8988T (cell line): ENCODE measurements around the gene RECQL5.

ENCODE experiments used
- DNase-seq: peaks from one replicate; pipeline ENCODE4 v3.0.0; 2011

RECQL5 gene

GRCh38 chr17:75685499-75685898, 18.5 kb upstream of the RECQL5 start:
- no peak for DNase-seq

DNA sequence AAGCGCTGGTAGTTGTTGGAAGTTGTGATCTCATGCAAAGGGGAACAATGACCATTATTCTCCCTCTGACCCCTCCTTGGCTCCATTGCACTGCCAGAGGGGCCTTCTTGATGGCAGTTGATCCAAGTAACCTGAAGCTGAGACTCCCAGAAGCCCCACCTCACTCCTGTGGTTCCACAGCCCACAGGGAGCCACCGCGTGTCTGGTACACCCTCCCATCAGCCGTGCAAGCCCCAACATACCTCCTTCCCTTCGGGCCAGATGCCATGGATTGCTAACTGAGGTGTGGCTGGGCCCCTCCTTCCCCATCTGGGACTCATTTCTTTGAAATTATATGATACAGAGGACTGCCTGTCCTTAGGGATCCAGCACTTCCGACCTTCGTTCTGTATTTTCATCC, 18.0 kb upstream of the RECQL5 start:
- DNase-seq = no peak

DNA sequence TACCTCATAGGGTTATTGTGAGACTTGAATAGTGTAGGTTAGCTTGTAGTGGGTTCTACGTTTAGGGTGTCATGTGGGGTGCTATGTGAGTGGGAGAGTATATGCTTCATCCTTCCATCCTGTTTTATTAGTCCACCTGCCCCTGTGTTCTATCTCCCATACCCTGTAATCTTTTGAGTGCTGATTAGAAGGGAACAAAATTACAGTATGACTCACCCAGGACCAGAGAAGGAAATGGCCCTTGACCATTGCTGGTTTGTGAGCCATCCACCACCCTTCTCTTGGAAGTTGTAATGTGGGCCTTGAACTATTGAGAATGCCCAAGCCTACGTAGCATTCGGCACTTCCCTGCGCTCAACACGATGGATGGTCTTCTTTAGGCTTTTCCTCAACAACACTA, 17.3 kb upstream of the RECQL5 start:
- no peak for DNase-seq

DNA sequence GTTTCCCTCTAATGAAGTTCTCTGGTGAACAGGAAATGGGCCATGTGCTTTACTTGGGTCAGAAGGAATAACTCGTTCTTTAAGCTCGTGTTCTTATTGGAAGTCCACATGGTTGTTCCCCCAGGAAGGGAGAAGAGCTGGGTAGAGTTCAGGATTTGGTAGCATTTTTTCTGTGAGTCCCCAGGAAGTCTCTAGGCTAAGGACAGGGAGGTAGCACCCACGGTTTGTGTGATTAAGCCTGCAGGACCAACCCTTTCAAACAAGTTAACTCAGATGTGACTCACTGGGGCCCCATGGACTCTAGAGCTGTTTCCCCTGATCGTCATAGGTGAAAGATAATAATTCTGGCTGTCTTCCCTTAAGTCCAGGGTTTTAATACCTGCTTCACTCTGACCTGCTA, 16.6 kb upstream of the RECQL5 start:
- DNase-seq = no peak

- DNase-seq = no peak
Measured at GRCh38 chr17:75681289-75681688, 14.3 kb upstream of the RECQL5 start.

GRCh38 chr17:75680431-75680830, 13.5 kb upstream of the RECQL5 start:
- DNase-seq = no peak

DNA sequence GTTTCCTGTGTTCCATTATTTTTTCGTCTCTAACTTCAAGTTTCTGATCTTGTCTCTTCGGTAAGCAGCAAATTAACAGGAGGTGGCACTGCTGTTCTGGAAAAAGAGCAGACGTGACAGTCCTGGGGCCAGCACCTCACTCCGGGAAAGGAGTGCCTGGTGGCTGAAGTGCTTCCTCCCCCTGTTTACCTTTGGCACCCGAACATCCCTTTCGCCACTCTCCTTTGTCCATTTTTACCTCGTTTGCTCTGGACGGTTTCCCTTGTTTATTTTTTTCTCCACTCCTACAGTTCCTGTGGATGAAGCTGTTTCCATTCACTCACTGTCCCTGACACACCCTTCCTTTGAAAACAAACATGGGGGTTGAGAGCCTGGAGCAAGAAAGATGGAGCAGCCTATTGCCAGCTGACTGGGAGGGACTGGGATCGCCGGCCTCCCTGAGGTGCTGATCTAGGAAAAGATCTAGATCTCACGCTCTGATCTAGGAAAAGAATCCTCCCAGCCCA, 12.8 kb upstream of the RECQL5 start:
- DNase-seq = no peak

DNA sequence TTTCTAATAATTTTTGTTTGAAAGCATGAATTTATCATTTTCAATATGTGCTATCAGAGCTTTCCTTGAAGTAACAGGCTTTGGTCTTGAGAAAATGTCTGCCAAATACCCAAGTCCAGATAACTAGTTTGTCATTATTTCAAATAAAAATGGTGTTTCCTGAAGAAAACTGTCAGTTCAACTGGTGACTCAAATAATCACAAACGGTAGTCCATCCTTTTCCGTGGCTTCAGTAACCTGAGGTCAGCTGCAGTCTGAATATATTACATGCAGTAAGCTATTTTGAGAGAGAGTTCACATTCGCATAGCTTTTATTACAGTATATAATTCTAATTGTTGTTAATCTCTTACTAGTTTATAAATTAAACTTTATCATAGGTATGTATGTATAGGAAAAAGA, 9.5 kb upstream of the RECQL5 start:
- DNase-seq = no peak

DNA sequence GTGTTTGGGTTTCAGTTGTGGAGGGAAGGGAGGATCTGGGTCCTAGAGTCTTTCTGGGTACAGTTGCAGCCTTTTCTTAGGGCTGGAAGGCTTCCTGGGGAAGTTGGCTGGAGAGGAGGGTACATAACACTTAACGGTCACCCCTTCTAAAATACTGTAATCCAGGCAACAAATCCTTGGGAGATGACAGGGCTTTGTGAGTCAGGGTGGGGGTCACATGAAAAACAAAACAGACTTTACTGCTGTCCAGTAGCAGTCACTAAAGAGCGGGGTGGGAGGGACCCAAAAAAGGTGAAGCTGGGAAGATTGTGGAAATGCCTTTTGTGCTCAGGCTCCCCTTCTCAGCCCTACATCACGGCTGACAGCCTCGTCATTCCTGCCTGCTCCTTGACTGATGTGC, 6.5 kb upstream of the RECQL5 start:
- no peak for DNase-seq

GRCh38 chr17:75672011-75672410, 5.1 kb upstream of the RECQL5 start:
- DNase-seq = no peak

GRCh38 chr17:75670868-75671267, 3.9 kb upstream of the RECQL5 start:
- no peak for DNase-seq

GRCh38 chr17:75668489-75668888, 1.5 kb upstream of the RECQL5 start:
- no peak for DNase-seq

DNA sequence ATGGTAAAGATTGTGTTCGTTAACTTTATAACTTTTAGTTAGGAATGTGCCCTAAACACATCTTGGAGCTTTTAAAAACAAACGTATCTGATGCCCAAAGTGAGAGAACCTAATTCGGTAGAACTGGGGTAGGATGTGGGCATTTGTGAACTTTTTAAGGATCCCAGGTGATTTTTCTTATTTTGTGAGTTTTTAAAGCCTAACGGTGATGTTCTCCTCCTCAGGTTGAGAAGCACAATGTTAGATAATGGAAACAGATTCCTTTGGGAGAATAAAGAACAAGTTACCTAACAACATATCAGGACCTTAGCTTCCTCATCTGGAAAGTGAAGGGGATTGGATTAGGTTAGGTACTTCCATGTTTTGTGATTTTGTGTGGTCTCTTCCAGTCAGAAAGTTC, 871 bp upstream of the RECQL5 start:
- DNase-seq = no peak

DNA sequence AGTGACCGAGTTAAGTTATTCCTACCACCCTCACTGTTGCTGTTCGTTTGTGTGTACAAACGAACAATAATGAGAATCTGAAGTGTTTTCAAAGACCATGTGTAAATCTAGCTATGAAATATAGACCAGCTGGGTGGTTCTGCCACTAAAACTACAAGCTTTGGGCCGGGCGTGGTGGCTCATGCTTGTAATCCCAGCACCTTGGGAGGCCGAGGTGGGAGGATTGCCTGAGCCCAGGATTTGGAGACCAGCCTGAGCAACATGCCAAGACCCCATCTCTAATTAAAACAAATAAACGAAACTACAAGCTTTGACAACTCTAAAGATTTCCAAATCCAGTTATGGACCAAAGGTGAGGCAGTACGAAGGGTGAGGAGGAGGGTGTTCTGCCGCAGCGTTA, 973 bp downstream of the RECQL5 start:
- DNase-seq = no peak

DNA sequence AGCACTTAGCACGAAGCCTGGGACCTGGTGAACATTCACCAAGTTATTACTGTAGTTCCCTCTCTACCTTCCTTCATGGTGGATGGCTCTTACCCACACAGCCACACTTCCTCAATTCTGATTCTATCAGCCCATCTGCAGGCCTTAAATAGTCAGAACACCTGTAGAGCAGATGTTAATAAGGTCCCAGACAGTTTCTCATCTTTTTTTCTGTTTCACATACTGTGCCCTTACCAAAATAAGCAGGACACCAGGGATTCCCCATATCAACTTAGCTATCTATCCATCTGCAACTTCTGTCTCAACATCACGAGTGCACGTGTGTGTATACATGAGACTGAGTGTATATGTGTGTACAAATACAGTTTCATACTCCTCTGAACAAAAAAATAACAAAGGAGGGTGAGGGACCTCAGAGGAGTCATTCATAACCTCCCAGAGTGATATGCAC, 2.8 kb downstream of the RECQL5 start:
- no peak for DNase-seq

DNA sequence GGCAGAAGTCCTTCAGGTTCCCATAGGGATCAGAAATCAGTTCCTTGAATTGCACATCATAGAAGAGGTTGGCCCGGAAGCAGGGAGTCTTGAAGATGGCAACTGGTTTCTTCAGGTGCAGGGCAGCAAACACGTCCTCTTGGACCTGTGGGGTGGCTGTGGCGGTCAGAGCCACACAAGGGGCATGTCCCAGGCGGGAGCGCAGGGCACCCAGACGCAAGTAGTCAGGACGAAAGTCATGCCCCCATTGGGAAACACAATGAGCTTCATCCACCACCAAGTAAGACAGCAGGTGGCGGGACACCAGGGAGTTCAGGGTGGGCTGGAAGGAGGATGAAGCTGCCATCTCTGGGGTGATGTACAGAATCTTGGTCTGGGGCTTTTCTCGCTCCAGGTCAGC, 4.4 kb downstream of the RECQL5 start:
- no peak for DNase-seq

DNA sequence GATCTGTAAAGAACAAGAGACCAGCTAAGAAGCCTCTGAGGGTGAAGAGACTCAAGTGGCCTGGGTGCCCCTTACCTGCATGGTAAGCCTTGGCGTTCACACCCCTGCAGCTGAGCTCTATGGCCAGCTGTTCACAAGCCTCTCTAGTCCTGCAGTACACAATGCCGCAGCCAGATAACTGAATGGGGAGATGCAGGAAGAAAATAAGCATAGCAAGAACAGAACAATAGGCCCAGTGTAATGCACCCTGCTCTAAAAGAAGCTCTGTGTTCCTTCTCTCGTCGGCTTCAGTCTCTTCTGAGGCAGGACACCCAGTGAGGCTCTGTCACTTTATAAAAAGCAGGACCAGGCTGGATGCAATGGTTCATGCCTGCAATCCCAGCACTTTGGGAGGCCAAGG, 5.4 kb downstream of the RECQL5 start:
- DNase-seq = no peak

DNA sequence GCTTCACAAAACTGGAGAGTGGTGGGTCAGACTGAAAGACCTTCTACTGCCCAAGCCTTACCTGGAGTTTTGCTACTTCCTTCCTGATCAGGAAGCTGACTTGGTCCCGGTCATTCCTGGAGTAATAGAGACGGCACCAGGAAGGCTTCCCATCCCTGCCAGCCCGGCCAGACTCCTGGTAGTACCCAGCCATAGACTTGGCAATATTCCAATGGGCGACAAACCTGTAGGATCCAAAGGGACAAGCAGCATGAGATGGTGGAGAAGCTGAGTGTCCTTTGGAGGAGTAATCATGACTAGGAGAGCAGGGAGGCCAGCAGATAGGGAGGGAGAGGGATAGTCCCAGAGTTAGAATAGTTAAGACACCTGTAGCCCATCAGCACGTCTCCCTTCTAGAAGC, 8.7 kb downstream of the RECQL5 start:
- DNase-seq = no peak

GRCh38 chr17:75654176-75654575, 12.8 kb downstream of the RECQL5 start:
- DNase-seq = no peak

- DNase-seq = no peak
Measured at GRCh38 chr17:75652934-75653549, 13.9 kb downstream of the RECQL5 start.

GRCh38 chr17:75652341-75652740, 14.6 kb downstream of the RECQL5 start:
- no peak for DNase-seq

DNA sequence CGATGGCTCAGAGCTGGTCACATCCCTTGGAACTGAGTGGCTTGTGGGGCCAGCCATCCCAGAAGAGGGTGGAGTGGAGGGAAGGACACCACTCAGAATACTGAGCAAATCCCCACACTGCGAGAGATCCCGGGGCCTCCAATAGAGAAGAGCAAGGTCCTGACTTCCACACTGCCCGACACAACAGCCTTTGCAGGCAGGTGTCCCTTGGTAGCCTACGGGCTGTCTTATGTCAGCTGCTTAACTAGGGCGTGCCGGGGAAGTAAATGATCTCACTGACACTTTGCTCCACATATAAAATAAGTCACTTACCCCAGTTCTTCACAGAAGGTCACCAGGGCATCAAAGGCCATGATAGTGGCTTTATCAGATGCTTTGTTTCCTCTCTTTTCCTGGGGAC, 16.1 kb downstream of the RECQL5 start:
- DNase-seq = no peak

DNA sequence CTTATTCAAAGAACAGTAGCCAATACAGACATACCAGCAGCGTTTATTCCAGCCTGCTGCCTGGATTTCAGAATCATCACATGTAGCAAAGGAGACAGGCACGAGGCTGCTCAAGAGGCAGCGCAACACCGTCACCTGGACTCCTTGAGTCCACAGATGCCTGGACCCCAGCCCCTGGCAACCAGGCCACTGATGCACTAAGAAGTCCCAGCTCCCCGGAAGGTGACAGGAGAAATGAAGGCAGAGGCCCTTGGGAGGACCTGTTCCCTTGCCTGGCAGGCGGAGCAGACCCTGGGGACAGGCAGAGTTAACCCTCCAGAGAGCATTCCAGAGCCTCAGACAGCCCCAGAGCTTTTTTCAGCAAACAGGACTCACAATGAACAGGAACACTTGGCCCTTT, 17.3 kb downstream of the RECQL5 start:
- DNase-seq = no peak

- no peak for DNase-seq
Measured at GRCh38 chr17:75647921-75648320, 19.0 kb downstream of the RECQL5 start.

- DNase-seq = no peak
Measured at GRCh38 chr17:75647061-75647460, 19.9 kb downstream of the RECQL5 start.

GRCh38 chr17:75646638-75646992, 20.3 kb downstream of the RECQL5 start:
- DNase-seq = no peak
